Measurements from ENCODE around the gene CASS4.

CASS4 gene

DNA sequence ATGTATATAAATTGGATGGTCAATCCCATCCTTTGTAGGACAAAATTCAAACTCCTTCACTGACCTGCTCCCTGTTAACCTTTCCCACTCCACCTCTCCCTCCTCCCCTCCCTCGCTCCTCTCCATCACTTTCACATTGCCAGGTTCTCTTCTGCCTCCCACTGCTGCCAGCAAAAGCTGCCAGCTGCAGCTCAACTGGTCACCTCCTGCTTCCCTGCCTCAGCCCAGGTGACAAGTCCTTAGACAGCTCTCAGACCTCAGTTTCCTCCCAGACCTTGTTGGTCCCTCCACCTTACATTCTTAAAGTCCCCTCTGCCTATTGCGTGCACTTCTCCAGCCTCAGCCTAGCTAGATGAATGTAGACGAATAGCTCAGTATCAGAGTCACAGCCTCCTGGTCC, 33.1 kb downstream of the CASS4 start:
- DNase-seq (ENCODE audit: low read depth, low spot score) = no peak

DNA sequence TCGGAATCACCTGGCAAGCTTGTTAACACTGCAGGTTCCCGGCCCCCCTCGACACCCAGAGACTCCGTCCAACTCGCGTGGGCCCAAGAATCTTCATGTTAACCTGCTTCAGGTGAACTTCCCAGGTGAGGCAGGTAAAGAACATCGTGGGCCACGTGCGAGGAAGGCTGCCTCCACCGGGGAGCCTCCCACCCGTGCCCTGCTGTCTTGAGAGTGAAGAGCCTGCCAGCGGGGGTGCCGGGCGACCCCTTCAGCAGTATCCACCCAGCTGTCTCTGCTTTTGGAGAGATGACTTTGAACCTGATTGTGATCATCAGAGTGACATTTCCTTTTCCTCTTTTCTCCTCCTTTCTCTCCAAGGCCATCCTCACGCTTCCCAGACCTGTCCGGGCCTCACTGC, 33.5 kb downstream of the CASS4 start:
- no peak for DNase-seq (ENCODE audit: low read depth, low spot score)

DNA sequence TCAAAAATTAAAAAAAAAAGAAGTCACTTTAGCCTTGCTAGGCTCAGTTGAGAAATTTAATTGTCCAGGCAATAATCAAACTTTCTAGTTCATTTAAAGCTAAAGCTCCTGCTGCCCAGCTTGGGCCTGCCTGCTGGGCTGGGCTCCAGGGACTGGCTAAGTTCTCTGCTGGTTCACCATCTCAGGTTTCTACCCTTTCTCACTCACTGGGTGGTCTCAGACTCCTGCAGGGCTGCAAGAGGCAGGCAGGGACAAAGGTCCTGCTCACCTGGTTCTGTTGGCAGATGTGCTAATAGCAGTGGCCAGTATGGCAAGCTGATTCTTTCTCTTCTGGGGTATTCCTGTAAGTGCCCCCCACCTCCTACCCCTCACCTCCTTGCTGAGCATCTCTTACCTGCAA, 35.2 kb downstream of the CASS4 start:
- DNase-seq (ENCODE audit: low read depth, low spot score) = peak; percentile 30

DNA sequence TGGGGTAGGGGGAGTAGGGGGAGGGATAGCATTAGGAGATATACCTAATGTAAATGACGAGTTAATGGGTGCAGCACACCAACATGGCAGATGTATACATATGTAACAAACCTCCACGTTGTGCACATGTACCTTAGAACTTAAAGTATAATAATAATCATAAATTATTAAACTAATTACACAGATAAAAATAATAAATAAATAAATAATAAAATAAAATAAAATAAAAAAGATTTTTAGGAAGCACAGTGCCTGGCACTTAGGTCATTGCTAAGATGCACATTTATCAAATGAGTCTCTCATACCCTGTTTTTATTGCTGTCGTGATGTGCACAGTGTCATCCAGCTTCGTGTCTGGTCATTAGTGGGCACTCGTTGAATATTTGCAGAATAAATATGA, 37.4 kb downstream of the CASS4 start:
- no peak for DNase-seq (ENCODE audit: low read depth, low spot score)

DNA sequence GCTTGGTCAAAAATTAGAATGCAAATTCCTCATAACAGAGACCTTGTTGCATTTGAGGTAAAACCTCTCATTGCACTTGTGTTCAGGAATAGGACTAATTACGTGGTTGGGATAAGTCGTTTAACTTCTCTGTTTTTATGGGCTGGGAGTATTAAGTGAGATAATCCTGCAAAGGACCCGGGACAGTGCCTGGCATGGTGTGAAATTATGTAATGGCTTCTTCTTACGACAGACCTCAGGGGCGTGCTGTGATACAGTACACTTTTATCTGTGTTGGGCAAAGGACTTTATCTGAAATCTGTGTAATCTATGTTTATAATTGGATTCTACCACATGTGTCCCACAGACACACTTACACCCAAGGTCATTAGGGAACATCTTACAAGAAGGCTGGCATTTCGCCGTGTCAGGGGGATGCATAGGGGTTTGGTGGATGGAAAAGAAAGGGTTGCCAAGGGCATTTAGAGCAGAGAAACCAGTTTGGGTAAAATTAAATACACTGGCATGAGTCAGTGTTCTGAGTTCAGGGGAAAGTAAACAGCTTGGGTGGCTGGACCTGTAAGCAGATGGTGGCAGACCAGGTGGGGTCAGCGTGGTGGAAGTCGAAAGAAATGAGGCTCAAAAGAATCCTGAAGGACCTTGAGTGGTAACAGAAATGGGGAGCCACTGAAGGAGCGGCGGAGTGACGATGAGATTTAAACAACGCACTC, 39.2 kb downstream of the CASS4 start:
- no peak for DNase-seq (ENCODE audit: low read depth, low spot score)

DNA sequence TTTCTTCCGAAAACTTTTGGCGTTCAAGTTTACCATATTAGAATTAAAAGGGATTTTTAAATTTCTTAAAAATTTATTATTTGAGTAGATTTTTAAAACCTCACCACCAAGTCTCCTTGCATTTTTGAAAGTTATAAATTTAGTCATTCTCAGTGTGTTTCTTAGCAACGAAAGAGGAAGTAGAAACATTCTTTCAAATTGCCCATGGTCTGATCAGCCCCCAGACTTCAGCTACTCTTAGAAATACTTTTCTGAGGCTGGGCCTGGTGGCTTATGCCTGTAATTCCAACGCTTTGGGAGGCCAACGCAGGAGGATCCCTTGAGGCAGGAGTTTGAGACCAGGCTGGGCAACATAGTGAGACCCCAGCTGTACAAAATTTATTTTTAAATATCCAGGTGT, 41.3 kb downstream of the CASS4 start:
- no peak for DNase-seq (ENCODE audit: low read depth, low spot score)

DNA sequence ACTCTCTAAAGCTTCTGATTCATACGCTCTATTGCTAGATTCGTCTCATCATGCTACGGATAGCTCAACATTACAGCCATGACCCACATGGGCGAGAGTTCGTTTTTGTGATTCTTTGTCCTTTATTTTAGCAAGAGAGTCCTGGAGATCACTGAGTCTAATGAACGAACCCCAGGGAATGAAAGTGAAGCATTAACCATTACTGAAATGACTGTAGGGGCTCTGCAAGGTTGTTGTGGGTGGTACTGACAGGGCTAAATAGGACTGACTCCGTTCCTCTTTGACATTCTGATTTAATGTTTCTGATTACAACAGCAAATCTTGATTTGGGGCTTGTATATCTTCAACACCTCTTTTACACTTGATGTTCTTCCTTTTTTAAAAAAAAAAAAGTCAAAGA, 42.7 kb downstream of the CASS4 start:
- DNase-seq (ENCODE audit: low read depth, low spot score) = no peak

DNA sequence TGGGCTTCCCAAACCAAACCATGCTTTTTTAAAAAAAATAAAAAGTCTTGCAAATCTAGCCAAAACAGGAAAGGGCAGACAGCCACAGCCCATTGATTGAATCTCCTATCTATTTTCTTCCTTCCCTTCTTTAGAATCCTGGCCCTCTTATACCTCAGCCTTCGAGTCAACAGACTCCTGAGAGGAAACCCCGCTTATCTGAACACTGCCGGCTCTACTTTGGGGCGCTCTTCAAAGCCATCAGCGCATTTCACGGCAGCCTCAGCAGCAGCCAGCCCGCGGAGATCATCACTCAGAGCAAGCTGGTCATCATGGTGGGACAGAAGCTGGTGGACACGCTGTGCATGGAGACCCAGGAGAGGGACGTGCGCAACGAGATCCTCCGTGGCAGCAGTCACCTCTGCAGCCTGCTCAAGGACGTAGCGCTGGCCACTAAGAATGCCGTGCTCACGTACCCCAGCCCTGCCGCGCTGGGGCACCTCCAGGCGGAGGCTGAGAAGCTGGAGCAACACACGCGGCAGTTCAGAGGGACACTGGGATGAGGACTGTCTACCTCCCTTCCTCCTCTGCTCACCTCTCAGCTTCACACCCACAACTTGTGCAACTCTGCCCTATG, 46.3 kb downstream of the CASS4 start:
- DNase-seq (ENCODE audit: low read depth, low spot score) = peak; percentile 25

DNA sequence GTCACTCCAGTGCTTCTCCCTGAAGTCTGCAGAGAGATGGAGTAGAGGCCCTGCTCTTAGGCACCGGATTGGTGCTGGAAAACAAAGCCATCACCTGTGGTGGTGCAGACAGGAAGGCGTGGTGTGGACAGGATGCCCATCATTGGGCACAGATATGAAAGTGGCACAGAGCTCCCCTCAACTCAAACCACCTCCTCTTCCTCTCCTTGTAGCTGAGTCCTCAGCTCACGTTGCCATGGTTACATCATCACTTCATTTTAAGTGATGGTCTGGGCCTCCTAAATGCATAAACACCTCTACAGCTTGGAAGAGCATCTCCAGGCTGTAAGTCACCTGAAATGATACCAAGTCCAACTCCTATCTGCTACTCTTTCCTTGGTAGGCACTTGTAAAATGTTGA, 48.4 kb downstream of the CASS4 start:
- DNase-seq (ENCODE audit: low read depth, low spot score) = no peak

DNA sequence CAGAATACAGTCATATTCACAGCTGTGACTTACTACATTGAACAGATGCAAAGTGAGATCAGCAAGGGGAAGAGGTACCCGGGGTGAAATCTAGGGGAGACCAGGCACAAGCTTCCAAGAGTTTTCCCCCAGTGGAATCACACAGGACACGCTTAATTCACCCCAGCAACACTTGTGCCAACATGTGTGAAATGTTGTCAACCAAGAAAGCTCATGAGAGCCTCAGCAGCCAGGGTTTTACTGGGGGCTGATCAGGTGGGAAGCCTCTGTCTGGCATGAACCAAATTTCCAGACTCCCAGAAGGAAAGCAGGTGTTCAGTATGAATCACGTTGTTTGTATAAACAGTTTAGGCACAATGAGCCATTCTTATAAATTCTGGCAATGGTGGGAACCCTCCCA, 49.5 kb downstream of the CASS4 start:
- no peak for DNase-seq (ENCODE audit: low read depth, low spot score)

DNA sequence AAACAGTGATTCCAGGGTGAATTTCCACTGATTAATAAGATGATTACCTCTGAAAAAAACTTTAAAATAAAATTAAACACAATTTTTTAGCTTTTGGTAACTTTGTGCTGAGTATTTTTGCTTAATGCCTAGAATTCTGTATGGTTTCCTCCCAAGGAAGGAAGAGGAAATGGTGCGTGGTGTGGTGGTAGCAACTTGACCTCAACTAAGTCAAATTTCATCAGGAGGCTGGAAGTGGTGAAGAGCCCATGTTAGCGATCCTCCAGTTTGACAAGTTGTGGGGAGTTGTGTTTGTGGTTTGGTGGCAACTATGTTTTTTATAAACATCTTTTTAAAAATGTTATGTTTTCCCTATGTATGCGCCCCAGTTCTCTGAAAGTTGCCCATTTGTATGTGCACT, 51.4 kb downstream of the CASS4 start:
- DNase-seq (ENCODE audit: low read depth, low spot score) = no peak

DNA sequence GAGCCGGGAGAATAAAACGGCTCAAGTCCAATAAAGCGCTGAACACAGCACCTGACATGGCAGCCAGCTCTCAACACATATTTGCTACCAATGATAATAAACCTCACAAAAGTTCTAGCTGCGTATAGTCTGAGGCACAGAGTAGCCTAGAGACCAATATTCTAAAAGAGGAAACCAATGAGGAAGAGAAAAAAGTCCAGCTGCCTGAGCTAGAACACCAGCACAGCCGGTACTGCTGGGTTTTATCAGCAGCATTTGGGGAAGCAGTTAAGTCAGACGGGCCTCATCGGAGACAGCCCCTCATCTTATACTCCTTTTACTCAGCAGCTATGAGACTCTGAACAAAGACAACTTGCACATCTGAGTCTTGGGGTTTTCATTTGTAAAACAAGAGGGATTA, 53.9 kb downstream of the CASS4 start:
- DNase-seq (ENCODE audit: low read depth, low spot score) = no peak

DNA sequence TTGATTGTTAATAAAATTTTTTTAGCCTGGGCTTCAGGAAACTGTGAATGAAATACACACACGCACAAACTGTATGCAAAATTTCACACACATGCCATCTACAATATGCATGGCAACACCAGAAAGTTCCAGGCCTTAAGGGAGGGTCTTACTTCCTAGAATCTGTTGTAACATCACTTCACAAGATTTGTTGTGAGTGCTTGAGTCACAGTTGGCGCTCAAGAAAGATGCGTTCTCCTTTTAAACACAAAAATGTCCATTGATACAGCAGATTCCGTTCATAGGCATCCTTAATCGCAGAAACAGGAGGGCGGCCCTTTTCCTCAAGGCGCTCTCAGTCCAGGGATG, 55.9 kb downstream of the CASS4 start:
- DNase-seq (ENCODE audit: low read depth, low spot score) = no peak

DNA sequence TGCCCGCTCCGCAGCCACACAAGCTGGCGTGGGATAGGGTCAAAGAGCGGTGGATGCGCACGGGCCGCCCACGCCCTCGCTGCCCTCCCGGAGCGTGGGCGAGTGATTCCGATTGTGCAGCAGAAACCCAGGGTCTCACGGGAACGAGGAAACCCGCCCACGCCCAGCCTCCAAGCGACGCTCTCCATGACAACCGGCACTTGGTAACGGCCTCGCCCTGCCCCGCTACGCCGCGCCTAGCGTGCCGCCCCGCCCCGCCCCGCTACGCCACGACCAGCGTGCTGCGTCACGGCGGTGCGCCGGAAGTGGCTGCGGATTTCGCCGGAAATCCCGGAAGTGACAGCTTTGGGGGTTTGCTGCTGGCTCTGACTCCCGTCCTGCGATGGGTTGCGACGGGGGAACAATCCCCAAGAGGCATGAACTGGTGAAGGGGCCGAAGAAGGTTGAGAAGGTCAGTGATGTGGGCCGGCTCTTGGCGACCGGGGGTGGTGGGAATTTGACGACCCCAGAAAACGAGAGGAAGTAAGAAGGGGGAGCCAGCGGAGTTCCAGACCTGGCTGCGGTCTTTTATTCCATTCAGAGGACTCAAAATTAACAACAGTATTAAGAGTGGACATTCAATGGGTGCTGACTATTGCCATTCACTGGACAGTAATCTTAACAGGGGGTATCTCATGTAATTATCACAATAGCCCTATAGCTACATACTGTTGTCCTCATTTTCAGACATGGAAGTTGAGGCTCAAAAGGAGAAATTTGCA, 56.4 kb downstream of the CASS4 start, which contains the start of gene RTF2:
RTF2 (plus strand) TSS at position 312 of the 761 bp plus-strand sequence; CDS start at position 383, 71 bp downstream.
- DNase-seq (ENCODE audit: low read depth, low spot score) = peak; percentile 95

DNA sequence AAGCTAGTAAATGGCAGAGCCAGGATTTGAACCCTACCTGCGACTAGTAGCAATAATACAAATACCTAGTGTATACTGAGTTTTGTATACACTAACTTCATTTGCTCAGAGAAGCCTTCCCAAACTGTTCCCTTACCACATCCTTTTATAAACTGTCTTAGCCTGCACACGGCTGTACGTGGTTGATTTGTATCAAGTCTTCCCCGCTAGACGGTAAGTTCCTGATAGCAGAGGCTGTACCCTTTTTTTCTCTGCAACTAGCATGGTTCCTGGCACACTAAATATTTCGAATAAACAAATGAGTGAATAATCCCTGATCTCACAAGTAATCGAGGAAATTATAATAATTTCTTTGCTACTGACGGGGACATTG, 57.0 kb downstream of the CASS4 start:
- no peak for DNase-seq (ENCODE audit: low read depth, low spot score)

DNA sequence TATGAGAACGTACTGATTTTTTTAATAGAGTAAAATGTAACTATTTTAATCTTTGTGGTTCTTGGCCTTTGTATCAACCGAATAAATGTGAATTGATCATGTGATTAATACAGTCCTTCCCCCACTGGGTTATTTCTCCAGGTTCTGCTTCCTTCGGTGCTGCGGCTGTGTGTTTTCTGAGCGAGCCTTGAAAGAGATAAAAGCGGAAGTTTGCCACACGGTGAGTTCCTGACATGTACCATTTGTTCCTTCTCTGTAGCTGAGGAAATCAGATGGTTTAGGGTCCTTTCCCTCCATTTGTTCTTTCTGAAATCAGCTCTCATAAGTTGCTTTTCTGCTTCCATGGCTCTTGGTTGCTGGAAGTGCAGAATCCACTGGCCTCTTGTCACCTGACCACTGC, 71.9 kb downstream of the CASS4 start:
- DNase-seq (ENCODE audit: low read depth, low spot score) = no peak

DNA sequence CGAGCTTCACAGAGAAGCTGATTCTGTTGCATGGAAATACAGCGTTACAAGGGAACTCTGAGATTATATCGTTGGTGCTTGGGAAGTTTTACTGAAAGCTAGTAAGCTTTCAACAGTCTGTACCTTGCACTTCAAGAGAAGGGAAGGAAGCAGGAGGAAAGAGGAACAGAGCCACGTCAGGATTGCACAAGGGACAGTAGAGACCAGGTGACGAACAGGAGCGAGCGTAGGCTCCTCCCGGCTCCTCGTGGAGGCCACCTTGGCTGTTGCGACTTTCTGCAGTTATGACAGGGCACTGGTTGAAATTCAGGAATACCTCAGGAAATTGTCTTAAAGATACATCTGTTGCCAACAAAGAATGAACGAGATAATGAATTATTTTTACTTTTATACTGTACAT, 75.2 kb downstream of the CASS4 start:
- DNase-seq (ENCODE audit: low read depth, low spot score) = no peak

DNA sequence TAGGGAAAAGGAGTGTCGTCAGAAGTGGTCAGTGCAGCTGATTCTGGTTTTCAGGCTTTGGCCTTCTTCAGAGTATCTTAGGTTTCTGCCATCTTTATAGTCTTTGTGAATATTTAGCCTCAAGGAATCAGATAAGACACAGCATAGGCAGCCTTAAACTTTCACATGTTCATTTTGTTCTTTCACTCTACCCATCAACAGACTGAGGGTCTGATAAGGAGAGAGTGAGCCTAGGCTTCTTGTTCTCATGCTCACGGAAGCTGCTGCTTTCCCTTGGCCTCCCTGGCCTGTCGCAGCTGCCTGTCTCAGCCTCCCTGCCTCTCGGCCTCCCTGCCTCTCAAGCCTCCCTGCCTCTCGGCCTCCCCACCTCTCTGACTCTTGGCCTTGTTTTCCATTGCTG, 76.5 kb downstream of the CASS4 start:
- DNase-seq (ENCODE audit: low read depth, low spot score) = no peak

DNA sequence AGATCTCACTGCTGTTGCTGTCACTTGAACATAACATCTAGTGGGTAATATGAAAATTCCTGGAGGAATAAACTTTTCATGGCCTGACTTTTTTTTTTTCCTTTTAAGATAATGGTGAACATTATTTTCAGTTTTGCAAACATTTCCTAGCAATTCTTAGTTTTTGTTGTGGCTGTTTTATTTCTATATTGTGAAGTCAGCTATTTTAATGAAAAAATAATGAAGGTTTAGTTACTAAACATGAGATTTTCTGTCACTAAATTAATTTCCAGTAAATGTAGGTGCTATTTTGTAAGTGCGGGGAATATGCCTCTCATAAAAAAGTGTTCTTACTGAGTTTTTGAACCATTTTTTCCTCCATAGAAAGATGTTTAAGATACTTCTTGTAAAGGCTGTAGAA, 89.1 kb downstream of the CASS4 start:
- DNase-seq (ENCODE audit: low read depth, low spot score) = no peak

DNA sequence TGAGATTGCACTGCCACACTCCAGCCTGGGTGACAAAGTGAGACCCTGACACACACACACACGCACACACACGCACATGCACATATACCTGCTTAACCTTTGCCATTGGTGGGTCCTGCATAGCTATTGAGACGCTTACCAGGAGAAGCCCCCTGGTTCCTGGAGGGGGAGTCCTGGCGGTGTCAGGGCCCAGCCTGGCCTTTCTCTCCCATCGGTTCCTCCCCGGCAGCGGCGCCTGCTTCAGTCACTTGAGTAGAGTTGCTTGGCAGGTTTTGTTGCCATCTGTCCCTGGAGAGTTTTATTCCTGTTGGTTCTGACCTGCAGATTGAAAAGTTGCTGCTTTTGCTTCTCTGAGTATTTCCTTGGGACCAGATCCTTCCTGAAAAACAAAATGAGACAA, 91.9 kb downstream of the CASS4 start:
- peak; percentile 51 for DNase-seq (ENCODE audit: low read depth, low spot score)

DNA sequence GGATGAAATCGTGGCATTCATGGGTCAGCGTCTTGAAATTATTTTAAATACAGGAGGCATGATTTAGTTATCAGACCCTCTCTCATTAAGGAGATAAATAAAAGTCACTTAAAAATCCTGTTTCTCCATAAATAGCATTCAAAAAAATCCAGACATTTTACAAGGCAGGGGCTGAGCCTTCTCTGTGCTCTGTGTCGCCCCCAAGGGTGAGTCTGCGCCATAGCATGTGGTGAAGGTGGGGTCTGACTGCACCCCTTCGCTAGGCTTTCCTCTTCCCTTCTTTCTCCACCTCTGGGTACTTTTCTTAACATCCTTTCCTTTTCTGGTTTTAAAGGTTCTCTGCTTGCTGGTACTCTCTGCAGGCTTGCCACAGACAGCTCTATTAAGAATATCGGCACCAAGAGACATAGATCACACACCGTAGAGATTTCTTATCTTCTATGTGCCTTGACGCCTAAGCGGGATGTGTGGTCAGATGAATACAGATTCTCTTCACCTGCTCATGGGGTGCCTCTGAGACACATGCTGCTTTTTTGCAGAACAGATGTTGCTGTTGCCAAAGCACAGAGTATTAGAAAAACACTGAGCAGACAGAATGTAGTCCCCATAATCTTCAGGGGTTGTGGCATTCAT, 92.4 kb downstream of the CASS4 start:
- DNase-seq (ENCODE audit: low read depth, low spot score) = peak; percentile 16

DNA sequence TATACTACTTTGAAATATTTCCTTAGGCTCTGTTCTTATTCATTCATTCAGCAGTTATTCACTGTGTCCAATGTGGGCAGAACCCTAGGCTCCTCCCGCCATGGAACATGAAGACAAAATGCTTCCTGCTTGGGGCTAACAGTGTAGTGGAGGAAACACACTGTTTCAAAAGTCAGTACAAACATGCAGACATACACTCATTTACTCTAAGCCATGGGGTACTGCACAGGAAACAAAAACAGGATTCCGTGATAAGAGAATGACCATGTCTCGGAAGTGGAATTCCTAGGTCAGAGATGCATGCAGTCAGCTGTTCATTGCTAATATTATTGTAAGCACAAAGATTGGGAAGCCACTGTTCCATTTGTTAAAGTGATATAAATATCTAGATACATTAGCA, 94.0 kb downstream of the CASS4 start:
- DNase-seq (ENCODE audit: low read depth, low spot score) = no peak
